Measurements from ENCODE around the gene PNCK.
"Not testable (repeated sequence)": the region's sequence is repeated elsewhere in the genome, so short reads cannot be mapped to it uniquely, and the experiment has no call there.

Gene PNCK

DNA sequence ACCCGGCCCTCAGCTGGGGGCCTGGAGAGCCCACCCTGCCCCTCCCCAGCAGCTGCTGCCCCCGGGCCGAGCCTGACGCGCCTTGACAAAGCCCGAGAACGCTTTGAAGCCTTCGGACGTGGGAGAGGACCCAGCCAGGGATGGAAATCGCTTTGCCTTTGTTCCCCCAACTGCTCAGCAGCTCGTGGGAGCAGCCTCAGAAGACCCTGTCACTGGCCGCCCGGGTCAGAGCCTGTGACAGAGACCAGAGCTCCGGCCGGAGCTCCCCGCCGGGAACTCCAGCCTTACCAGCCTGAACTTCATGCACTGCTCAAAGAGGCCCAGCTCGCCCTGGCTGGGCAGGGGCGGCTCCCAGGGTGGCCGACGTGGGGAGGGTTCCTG lies 11.5 kb upstream of the PNCK start:
- POLR2A ChIA-PET = no interaction called here
- TF ChIP-seq, protein P1, sequence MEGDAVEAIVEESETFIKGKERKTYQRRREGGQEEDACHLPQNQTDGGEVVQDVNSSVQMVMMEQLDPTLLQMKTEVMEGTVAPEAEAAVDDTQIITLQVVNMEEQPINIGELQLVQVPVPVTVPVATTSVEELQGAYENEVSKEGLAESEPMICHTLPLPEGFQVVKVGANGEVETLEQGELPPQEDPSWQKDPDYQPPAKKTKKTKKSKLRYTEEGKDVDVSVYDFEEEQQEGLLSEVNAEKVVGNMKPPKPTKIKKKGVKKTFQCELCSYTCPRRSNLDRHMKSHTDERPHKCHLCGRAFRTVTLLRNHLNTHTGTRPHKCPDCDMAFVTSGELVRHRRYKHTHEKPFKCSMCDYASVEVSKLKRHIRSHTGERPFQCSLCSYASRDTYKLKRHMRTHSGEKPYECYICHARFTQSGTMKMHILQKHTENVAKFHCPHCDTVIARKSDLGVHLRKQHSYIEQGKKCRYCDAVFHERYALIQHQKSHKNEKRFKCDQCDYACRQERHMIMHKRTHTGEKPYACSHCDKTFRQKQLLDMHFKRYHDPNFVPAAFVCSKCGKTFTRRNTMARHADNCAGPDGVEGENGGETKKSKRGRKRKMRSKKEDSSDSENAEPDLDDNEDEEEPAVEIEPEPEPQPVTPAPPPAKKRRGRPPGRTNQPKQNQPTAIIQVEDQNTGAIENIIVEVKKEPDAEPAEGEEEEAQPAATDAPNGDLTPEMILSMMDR (IDR thresholded peaks at IDR 0.05; ENCODE audit: insufficient read depth, low read length, missing control alignments) = no peak
- DNase-seq (ENCODE audit: low read depth, low spot score) = no peak
- CTCF ChIA-PET = interaction anchor here (2.5 kb wide), 1 partner anchor 17 kb away, joined by 19 read pairs; no protein-coding TSS in a partner anchor
- no peak overlapping the region for H3K4me3 ChIP-seq (ENCODE audit: low read depth, low read length)

DNA sequence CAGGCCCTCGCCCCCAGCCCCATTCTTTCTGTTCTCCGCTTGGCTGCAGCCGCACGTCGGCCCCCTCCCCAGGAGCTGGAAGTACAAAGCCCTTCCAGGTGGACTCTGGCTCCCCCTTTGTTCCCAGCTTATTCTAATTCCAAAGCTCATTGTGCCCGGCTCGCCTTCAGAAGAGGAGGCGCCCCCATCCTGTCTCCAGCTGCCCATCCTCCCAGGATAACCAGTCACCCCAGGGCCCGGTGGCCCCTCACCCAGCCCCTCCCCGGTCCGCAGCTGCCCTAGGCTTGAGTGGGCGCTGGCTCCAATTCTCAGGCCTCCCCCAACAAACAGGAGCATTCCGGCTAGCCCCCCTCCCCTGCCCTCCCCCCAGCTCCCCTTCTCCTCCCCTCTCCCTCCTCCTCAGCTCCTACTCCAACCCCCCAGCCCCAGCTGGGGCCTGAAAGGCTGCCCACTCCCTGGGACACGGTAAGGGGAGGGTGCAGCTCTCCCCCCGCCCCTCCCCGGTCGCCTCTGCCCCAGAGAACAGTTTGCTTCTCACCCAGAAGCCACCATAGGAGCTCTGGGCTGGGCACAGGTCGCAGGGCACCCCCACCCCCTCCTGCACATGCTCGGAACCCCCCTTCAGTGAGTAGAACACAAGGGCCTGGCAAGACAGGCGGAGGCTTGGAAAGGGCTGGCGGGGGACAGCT lies 11.0 kb upstream of the PNCK start:
- no peak for DNase-seq (ENCODE audit: low read depth, low spot score)
- ChIA-PET CTCF (interaction anchor here (1.1 to 2.5 kb wide), 3 partner anchors 16 to 23 kb away, joined by 3 to 19 read pairs (median 3); no protein-coding TSS in a partner anchor), POLR2A (no interaction called here)
- TF ChIP-seq, protein P1 (IDR thresholded peaks at IDR 0.05; ENCODE audit: insufficient read depth, low read length, missing control alignments) = no peak
- H3K4me3 ChIP-seq (ENCODE audit: low read depth, low read length) = no peak overlapping the region

DNA sequence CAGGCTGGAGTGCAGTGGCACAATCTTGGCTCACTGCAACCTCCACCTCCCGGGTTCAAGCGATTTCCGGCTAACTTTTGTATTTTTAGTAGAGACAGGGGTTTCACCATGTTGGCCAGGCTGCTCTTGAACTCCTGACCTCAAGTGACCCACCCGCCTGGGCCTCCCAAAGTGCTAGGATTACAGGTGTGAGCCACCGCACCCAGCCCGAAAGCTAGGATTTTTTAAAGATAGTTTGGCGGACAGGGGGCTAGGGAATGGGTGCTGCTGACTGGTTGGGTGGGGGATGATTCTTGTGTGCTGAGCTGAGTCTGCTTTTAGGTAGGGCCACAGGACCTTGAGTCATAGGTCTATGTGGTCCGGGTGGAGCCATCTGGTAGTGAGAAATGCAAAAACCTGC lies 9.9 kb upstream of the PNCK start:
- DNase-seq (ENCODE audit: low read depth, low spot score); H3K4me3 ChIP-seq (ENCODE audit: low read depth, low read length); POLR2A ChIA-PET: not testable (repeated sequence)
- CTCF ChIA-PET = interaction anchor here (0.6 to 2.5 kb wide), 4 partner anchors 15 to 74 kb away, joined by 3 to 19 read pairs (median 6); no protein-coding TSS in a partner anchor

DNA sequence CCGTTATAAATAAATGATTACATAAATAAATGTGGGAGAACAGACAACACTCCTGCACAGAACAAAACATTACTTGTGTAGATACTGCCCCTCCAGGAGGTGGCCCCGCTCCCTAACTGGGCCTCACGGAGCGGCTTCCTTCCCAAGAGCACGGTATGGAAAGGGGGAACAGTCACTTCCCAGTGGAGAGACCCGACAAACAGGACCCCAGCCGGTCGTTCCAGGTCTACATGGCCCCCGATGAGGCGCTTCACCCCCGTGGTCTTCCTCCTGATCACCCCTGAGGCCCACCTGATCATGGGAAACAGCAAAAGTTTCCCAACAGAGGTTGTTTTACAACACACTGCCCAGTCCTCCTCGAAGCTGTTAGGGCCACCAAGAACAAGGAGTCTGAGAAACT lies 7.6 kb upstream of the PNCK start:
- POLR2A ChIA-PET = no interaction called here
- CTCF ChIA-PET = interaction anchor here (2.2 kb wide), 1 partner anchor 72 kb away, joined by 8 read pairs; no protein-coding TSS in a partner anchor
- no peak overlapping the region for H3K4me3 ChIP-seq (ENCODE audit: low read depth, low read length)
- TF ChIP-seq, protein P1 (IDR thresholded peaks at IDR 0.05; ENCODE audit: insufficient read depth, low read length, missing control alignments) = no peak
- DNase-seq (ENCODE audit: low read depth, low spot score) = no peak

DNA sequence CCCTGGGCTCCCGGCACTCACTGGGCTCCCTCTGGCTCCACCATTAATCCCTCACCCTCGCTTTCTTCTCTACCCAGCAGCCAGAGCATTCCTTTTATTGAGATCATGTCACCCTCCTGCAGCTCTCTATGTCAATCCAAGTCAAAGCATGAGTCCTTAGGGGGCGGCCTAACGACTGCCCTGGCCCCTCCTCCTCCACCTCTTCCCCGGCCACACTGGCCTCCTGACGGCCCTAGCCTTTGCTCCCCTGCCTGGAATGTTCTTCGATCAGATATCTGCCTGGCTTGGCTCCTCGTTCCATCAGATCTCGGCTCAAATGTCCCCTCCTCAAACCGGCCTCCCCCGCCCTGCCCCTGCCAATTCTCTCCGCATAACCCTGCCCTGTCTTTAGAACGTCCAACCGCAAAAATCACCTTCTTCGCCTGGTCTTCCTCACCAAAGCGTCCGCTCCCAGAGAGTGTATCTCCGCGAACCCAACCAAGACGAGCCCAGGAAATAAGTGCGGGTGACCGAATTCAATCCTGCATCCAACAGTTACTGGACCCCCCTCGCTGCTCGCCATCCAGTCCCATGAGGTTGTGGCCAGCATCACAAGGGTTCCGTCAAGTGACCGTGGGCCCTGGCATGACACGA lies 722 bp upstream of the PNCK start:
- H3K4me3 ChIP-seq (ENCODE audit: low read depth, low read length) = no peak overlapping the region
- no peak for DNase-seq (ENCODE audit: low read depth, low spot score)
- TF ChIP-seq, protein P1 (IDR thresholded peaks at IDR 0.05; ENCODE audit: insufficient read depth, low read length, missing control alignments) = no peak
- ChIA-PET POLR2A (no interaction called here), CTCF (no interaction called here)

DNA sequence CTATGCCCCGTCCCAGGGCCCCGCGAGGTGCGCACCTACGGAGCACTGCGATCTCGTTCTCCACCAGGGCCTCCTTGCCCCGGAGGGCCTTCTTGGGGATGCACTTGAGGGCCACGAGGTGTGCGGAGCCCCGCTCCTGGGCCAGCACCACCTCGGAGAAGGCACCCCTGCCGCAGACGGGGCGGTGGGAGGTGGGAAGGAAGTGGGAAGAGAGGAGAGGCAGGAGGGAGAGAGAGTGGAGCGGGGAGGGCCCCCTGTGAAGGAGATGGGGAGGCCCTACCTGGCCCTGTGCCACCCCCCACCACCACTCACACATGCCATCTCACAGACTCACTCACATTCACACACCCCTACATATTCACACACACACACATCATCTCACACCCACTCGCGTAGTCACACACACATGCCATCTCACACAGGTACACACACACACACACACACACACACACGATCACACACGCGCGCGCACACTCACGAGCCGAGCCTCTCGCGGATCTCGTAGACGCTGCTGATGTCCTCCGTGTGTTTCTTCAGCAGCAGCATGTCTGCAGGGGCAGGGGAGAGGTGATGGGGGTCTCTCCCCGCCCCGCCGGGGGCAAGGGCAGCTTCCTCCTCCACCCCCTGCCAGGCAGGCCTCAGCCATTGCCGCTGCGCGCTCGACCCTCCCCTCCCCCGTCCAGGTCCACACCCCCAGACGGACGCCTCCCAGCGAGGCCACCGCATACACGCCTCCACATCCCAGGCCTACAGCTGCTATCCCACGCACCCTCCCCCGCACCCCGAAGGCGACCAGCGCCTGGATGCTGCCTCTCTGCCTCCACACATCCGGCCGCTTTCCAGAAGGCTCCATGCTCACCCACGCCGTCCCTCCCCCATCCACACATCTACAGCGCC lies 834 bp downstream of the PNCK start:
- no peak overlapping the region for H3K4me3 ChIP-seq (ENCODE audit: low read depth, low read length)
- TF ChIP-seq, protein P1 (IDR thresholded peaks at IDR 0.05; ENCODE audit: insufficient read depth, low read length, missing control alignments) = no peak
- DNase-seq (ENCODE audit: low read depth, low spot score) = no peak
- ChIA-PET POLR2A (no interaction called here), CTCF (interaction anchor here (1.2 kb wide), 1 partner anchor 133 kb away, joined by 4 read pairs; no protein-coding TSS in a partner anchor)

Measured in AG04449 (cell line).